ENCODE results near the gene IQSEC1. TPM values are rescaled to one million over a fixed set of nuclear protein-coding genes. Genes with fewer than 3 reads are reported as not detected.

Gene IQSEC1
- polyA plus RNA-seq, 3 donors: 29.8 to 35.8 (median 35.5) TPM

DNA sequence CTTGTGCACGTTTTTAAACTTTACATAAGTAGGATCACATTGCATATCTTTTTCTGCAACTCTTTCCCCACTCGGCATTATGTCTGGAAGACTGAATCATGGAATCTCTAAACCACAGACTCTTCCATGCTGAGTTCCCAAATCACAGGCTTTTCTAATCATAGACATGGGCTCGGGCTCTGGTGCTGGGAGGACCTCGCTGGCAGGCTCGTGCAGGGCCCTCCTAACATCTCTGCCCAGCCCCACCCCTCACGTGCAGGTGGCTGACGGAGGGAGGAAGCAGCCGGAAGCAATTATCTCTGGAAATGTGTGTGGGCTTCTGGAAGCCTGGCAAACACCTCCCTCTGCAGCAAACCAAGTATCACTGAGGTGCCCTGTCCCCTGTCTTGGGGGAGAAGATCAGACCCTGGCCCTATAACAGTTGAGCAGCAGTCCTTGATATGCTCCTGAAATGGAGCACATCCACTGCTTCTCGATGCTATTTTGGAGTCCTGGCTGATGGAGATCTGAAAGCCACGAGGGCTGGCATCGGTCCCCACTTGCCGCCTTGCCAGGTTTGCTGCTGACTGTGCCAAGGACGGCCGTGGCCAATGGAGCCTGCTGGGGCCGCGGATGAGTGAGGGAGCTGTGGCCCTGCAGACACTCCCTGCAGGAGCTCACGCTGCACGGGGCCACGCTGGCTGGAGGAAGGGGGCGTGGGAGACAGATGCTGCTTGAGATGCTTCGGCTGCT lies 4.4 kb upstream of the IQSEC1 start:
- no peak for DNase-seq (ENCODE audit: extremely low read depth in 1 of 11, low read depth in 9 of 11, low spot score in 4 of 11)

- DNase-seq (ENCODE audit: extremely low read depth in 1 of 11, low read depth in 9 of 11, low spot score in 4 of 11): no peak
These were observed 2.9 kb upstream of the IQSEC1 start for GRCh38 chr3:13075986-13076654.

GRCh38 chr3:13075318-13075717 lies 2.1 kb upstream of the IQSEC1 start:
- no peak for DNase-seq (ENCODE audit: extremely low read depth in 1 of 11, low read depth in 9 of 11, low spot score in 4 of 11)

DNA sequence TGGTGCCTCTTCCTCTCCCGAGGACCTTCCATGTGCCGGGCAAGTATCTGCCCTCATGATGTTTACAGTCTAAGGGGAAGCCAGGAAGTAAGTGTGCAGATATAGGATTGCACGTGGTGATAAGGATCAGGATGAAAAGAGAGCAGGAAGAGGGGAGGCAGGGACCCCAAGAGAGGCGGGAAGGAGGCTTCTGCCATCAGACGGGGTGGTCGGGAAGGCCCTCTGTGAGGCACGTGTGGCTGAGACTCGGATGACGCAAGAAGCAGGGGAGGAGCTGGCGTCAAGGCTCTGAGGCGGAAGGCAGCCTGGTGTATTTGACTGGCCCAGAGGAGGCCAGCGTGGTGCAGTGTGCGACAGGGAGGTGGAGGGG lies 762 bp upstream of the IQSEC1 start:
- no peak for DNase-seq (ENCODE audit: extremely low read depth in 1 of 11, low read depth in 9 of 11, low spot score in 4 of 11)

GRCh38 chr3:13072600-13073325 lies 466 bp downstream of the IQSEC1 start:
- DNase-seq (ENCODE audit: extremely low read depth in 1 of 11, low read depth in 9 of 11, low spot score in 4 of 11): no peak

DNA sequence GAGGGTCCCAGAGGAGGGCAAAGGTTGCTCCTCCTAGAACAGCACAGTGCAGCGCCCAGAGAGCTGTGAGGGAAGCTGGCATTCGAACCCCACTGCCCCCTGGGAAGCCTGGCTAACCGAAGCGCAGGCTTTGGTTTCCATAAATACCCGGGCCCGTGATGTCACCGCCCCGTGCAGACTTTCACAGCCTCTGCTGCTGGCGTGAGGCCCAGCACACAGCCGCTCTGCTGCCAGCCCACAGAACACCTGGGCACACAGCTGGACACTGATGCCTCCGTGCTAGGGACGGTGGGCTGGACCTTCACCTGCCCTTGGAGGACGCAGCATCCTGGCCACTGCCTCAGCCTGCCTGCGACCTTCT lies 1.0 kb downstream of the IQSEC1 start:
- no peak for DNase-seq (ENCODE audit: extremely low read depth in 1 of 11, low read depth in 9 of 11, low spot score in 4 of 11)

DNA sequence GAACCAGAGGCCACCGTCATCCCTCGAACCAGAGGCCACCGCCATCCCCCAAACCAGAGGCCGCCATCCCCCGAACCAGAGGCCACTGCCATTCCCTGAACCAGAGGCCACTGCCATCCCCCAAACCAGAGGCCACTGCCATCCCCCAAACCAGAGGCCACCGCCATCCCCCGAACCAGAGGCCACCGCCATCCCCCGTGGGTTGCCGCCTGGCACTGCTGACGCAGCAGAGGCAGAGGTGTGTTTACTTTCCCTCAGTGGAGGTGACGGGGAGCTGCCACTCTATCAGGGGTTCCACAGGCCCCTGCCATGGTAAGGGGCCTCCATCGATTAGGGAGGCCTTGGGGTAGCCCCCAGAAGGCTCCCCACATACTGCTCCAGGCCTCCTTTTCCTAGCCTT lies 1.5 kb downstream of the IQSEC1 start:
- no peak for DNase-seq (ENCODE audit: extremely low read depth in 1 of 11, low read depth in 9 of 11, low spot score in 4 of 11)

DNA sequence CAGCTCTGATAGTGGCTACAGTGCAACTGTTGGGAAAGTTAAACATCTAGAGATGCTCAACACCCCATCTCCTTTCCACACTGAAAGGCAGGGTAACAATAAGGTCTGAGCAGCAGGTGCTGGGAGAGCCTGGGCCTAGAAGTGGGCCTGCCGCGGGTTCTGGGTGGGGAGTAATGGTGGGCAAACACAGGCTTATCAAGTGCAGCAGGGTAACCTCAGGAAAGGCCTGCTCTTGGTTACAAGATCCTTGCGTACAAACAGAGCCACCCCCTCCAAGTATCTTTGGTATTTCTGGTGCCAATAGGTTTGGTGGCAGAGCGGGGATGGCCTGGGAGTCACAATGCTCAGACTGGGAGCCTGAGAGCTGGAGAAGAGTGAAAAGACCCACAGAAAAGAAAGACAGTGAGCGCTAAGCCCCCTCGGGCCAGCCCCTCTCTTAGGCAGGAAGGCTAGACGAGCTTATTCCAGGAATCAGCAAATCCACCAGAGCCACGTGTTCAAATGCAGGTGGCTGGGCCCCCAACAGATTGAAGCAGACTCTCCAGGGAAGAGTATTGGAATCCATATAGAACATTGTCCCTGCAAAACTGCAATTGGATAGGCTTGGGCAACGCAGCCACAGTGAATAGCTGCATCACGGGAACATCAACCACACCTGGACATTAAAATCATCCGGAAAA lies 2.7 kb downstream of the IQSEC1 start:
- no peak for DNase-seq (ENCODE audit: extremely low read depth in 1 of 11, low read depth in 9 of 11, low spot score in 4 of 11)

GRCh38 chr3:13069495-13069894 lies 3.7 kb downstream of the IQSEC1 start:
- no peak for DNase-seq (ENCODE audit: extremely low read depth in 1 of 11, low read depth in 9 of 11, low spot score in 4 of 11)

DNA sequence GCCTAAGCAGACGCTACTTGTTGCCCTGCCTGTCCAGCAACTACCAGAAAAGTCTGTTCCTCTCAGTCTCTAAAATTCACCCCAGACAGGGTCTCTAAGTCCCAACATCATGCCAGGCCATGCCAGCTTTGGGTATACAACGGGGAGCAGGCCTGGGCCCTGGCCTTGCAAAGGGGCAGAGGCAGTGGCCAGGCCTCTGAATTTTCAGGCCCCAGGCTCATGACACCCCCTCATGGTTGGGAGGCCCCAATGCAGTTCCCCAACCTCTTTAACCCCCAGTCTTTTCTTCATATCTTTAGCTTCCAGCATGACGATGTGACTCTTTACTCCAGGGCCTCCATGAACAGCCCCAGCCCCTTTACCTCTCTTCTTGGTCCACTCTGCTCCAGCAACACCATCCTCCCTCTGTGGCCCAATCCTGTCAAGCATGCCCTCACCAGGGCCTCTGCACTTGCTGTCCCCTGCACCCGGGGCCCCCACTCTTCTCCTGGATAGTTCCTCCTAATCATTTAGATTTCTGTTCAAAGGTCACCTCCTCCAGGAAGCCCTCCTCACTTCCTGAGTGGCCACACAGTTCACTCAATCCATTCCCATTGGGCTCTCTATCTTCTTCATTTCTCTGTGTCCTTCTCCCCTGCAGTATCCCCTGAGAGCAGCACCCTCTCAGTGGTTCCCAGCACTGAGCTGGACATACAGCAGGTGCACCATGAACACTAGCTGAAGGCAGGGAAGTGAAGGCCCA lies 4.8 kb downstream of the IQSEC1 start:
- DNase-seq (ENCODE audit: extremely low read depth in 1 of 11, low read depth in 9 of 11, low spot score in 4 of 11): no peak

- DNase-seq (ENCODE audit: extremely low read depth in 1 of 11, low read depth in 9 of 11, low spot score in 4 of 11): no peak
These were observed 5.5 kb downstream of the IQSEC1 start for GRCh38 chr3:13067778-13068177.

DNA sequence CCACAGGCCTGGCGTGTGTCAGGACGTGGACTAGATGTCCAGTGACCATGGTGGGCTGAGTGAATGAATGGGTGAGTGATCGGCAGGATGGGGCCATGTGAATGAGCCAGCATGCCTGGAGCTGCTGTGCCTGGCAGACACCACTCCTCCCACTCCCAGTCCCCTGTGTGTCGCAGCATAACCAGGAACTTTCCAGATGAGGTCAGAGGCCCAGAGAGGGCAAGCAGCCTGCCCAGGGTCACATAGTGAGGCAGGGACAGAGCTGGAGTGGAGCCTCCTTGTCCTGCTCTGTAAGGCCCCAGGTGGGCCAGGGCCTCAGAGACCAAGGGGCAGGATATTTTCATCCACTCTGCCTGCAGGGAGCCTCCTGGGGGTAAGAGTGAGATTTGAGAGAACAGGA lies 6.4 kb downstream of the IQSEC1 start:
- DNase-seq (ENCODE audit: extremely low read depth in 1 of 11, low read depth in 9 of 11, low spot score in 4 of 11): no peak

DNA sequence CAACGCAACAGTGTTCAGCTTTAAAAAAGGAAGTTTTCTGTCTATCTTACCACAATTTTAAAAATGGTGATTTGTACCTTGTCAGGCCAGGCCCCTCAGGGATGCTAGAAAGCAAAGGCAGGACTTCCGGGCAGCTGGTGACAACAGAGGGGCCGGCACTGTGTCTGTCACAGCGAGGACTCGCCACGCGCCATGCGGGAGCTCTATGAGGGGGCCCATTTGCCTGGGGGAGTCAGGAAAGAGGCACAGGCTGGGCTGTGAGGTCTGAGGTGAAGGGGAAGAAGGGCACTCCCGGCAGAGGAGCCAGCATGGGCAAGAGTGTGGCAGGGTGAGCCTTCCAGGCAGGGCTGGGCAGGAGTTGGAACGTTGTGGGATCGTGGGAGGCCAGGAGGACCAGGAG lies 7.0 kb downstream of the IQSEC1 start:
- DNase-seq (ENCODE audit: extremely low read depth in 1 of 11, low read depth in 9 of 11, low spot score in 4 of 11): no peak

DNA sequence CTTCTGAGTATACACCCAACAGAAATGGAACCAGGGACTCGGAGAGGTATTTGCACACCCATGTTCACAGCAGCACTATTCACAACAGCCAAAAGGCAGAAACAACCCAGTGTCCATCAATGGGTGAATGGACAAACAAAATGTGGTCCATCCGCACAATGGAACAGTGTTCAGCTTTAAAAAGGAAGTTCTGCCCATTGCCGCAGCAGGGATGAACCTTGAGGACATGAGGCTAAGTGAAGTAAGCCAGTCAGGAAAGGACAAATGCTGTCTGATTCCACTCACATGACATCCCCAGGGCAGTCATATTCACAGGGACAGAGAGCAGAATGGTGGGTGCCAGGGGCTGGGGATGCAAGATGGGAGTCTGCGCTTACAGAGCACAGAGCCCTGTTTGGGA lies 7.5 kb downstream of the IQSEC1 start:
- DNase-seq (ENCODE audit: extremely low read depth in 1 of 11, low read depth in 9 of 11, low spot score in 4 of 11): no peak

DNA sequence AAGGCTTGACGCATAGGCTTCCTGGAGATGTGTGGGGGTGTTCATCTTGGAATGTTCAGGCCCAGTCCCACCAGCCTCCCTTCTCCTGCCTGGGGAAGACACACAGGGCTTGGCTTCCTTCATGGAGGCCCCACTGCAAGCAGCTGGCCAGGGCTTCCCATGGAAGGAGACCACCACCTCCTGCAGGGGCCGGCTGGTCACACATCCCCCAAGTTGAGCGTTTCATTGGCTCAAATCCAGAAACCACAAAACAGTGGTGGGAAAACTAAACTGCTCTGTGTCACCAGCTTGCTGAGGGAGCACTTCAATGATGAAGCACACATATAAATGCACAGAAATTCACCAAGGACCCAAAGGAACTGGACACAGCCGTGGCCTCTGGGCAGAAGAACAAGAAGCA lies 8.3 kb downstream of the IQSEC1 start:
- no peak for DNase-seq (ENCODE audit: extremely low read depth in 1 of 11, low read depth in 9 of 11, low spot score in 4 of 11)

GRCh38 chr3:13064159-13064868 lies 8.9 kb downstream of the IQSEC1 start:
- no peak for DNase-seq (ENCODE audit: extremely low read depth in 1 of 11, low read depth in 9 of 11, low spot score in 4 of 11)

DNA sequence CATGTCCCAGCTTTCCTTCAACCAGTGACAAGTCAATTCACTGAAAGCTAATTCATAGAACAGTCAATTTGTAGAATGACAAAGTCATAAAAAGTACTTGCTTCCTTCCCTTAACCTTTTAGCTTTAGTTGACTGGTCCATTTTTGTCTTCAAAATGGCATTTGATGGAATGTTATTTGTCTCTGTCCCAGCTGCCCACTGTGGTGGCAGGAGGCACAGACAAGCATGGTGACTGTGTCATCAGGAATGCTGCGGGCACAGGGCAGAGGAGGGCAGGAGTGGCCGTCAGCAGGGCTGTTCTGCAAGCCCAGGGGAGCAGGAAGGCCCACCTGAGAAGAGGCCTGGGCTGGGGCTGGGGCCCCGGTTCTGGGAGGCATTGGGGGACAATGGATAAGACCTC lies 10.0 kb downstream of the IQSEC1 start:
- no peak for DNase-seq (ENCODE audit: extremely low read depth in 1 of 11, low read depth in 9 of 11, low spot score in 4 of 11)

DNA sequence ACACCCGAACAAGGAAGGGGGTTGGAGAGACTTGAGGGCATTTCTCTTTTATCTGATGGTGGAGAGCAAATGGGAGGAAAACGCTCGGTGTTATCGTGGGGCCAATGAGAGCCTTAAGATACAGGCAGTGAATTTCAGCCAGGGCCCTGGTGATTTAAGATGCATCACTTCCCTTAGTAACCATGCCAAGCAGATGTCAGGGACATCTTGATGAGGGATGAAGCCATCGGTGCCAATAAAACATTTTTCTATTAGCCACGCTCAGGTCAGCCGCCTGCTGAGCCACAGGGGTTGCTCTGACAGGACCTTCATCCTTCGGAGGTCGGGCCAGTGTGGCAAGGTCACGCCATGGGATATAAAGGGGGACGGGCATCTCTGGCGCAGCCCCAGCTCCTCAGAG lies 10.6 kb downstream of the IQSEC1 start:
- no peak for DNase-seq (ENCODE audit: extremely low read depth in 1 of 11, low read depth in 9 of 11, low spot score in 4 of 11)

All from renal cortex interstitium (tissue), 11 donors.